Measurements from ENCODE around the gene STUB1. TPM values are rescaled to one million over a fixed set of nuclear protein-coding genes. Genes with fewer than 3 reads are reported as not detected.

The STUB1 gene
- total RNA-seq, 1 donor from 2014 or later, result 258 TPM

DNA sequence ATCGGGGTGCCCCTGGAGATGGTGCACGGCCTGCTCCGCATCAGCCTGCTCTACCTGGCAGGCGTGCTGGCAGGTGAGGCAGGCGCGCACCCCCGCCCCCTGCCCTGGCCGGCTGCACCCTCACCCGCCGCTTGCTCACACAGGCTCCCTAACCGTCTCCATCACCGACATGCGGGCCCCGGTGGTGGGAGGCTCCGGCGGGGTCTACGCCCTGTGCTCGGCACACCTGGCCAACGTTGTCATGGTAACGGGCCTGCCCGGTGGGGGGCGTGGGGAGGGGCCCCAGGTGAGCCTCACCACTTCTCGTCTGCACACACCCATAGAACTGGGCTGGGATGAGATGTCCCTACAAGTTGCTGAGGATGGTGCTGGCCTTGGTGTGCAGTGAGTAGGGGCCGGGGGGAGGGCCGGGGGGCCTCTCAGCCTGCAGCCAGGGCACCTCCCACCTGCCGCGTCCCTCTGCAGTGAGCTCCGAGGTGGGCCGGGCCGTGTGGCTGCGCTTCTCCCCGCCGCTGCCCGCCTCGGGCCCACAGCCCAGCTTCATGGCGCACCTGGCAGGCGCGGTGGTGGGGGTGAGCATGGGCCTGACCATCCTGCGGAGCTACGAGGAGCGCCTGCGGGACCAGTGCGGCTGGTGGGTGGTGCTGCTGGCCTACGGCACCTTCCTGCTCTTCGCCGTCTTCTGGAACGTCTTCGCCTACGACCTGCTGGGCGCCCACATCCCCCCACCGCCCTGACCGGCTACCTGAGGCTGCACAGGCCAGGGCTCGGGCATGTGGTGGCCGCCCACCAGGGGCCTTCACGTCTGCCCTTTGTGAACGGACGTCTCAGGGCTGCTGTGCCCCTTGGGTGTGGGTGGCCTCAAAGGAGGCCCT lies 2.7 kb upstream of the STUB1 start:
- H3K27me3 ChIP-seq, result no peaks in the 10 kb centered on the region
- intact Hi-C loops (cut with DNase I), result no loop called here
- H3K4me1 ChIP-seq, result peaks cover 14 to 25% of the 10 kb centered on the region in 2 donors
- H3K27ac ChIP-seq, result no peak overlapping the region
- no peaks in the 10 kb centered on the region for H3K9me3 ChIP-seq
- H3K36me3 ChIP-seq, result peaks cover 23 to 25% of the 10 kb centered on the region in 2 donors
- TF ChIP-seq, protein P1, sequence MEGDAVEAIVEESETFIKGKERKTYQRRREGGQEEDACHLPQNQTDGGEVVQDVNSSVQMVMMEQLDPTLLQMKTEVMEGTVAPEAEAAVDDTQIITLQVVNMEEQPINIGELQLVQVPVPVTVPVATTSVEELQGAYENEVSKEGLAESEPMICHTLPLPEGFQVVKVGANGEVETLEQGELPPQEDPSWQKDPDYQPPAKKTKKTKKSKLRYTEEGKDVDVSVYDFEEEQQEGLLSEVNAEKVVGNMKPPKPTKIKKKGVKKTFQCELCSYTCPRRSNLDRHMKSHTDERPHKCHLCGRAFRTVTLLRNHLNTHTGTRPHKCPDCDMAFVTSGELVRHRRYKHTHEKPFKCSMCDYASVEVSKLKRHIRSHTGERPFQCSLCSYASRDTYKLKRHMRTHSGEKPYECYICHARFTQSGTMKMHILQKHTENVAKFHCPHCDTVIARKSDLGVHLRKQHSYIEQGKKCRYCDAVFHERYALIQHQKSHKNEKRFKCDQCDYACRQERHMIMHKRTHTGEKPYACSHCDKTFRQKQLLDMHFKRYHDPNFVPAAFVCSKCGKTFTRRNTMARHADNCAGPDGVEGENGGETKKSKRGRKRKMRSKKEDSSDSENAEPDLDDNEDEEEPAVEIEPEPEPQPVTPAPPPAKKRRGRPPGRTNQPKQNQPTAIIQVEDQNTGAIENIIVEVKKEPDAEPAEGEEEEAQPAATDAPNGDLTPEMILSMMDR (IDR thresholded peaks at IDR 0.05), result no peak
- no peak for DNase-seq (ENCODE audit: low spot score in 2 of 2)
- H3K4me3 ChIP-seq, result no peak overlapping the region

DNA sequence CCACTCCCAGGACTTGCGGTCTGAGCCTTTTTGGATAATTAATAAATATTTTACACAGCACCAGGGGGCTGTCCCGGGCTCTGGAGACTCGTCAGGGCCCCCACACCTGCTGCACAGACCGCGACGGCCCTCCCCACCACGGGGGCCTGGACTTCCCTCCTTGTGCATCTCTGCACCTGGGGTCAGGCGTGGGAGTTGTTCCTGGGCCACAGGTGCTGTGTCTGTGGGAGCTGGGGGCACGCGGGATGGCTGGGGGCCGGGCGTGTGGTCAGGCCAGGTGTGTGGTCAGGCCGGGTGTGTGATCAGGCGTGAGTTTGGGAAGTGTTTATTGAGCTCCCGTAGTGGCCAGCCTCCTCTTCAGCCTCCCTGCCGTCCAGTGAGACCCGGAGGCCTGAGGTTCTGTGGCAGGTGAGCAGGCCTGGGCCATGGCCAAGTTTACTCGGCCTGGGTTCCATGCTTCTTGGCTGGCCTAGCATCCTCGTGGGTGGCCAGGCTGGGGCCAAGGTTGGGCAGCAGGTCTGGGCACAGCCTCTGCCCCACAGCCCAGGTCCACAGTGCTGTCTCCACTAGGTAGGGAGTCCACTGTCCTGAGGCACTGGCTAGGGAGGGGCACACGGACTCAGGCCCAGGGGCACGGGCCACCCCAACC lies 1.9 kb upstream of the STUB1 start:
- intact Hi-C loops (cut with DNase I), result no loop called here
- Histone ChIP-seq H3K4me1 (peaks cover 15 to 28% of the 10 kb centered on the region in 2 donors), H3K27ac (no peak overlapping the region), H3K4me3 (no peak overlapping the region), H3K27me3 (no peaks in the 10 kb centered on the region), H3K36me3 (peaks cover 18 to 20% of the 10 kb centered on the region in 2 donors), H3K9me3 (no peaks in the 10 kb centered on the region)
- TF ChIP-seq, protein P1 (IDR thresholded peaks at IDR 0.05), result no peak
- DNase-seq (ENCODE audit: low spot score in 2 of 2), result no peak

DNA sequence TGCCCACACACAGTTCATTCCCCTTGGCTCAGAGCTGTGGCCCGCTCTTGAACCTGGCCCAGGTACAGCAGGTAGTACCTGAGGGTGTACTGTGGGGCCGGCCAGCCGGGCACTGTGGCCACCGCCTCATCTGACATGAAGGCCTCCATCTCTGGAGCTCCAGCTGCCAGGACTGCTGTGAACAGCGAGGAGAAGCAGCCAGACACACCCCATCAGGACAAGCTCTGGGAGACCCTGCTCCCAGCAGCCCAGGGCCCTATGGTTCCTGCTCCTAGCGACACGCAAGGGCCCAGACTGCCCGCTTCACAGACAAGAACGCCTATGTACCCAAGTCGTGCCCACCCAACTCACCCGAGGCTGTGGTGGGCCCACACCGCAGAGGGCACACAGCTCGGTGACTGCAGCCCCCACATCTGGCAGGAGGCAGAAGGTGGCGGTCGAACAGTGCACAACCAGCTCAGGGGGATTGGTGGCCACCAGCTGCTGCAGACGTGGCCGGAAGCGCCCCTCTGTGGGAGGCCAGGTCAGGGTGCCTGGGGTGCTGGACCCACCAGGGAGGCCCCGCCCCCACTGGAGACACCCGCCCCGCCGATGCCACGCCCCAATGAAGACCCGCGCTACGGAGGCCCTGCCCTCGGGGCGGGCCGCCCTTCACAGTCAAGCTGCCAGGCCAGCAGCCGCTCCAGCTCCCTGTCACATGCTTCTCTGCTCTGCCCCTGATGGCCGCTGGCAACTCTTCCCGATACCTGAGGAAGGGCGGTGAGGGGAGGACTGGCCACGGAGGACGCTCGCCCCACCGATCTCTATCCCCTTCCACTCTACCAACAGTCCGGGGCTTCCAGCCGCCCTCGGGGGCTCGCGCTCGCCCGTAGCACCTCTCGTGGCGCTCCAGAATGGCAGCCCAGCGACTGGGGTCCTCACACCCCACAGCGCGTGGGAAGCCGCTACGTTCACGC lies 1.1 kb upstream of the STUB1 start:
- TF ChIP-seq, protein P1 (IDR thresholded peaks at IDR 0.05), result no peak
- Histone ChIP-seq H3K4me1 (peaks cover 20 to 32% of the 10 kb centered on the region in 2 donors), H3K36me3 (peaks cover 13 to 15% of the 10 kb centered on the region in 2 donors)

DNA sequence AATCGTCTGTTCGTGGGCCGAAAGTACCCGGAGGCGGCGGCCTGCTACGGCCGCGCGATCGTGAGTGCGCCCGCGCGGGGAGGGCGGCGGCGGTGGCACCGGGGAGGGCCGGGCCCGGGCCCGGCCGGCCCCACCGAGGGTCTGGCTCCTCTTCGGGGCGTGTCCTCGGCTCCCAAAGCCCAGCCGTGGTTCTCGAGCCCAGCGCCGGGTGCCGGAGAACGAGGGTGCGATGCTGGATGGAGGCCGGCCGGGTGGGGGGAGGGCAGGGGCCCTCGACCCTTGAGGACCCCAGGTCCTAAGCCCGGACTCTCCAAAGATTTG lies 375 bp downstream of the STUB1 start:
- DNase-seq (ENCODE audit: low spot score in 2 of 2), result no peak
- Histone ChIP-seq H3K27me3 (no peaks in the 10 kb centered on the region), H3K4me1 (peaks cover 20 to 40% of the 10 kb centered on the region in 2 donors), H3K4me3 (peak overlapping the region; percentile 89 to 90), H3K9me3 (no peaks in the 10 kb centered on the region), H3K27ac (peak overlapping the region; percentile 85 to 90), H3K36me3 (peaks cover 13 to 15% of the 10 kb centered on the region in 2 donors)
- intact Hi-C loops (cut with DNase I), result loop anchor here (2.0 kb wide), 1 partner anchor 44 kb away; the partner anchor contains the start of gene METTL26
- TF ChIP-seq, protein P1 (IDR thresholded peaks at IDR 0.05), result no peak

More for the DNA sequence above, 1.1 kb upstream of the STUB1 start:
- Histone ChIP-seq H3K27me3 (no peaks in the 10 kb centered on the region), H3K4me3 (peak overlapping the region; percentile 89 to 90), H3K9me3 (no peaks in the 10 kb centered on the region), H3K27ac (peak overlapping the region; percentile 85 to 90)
- DNase-seq (ENCODE audit: low spot score in 2 of 2), result peak in 1 of 2 donors; percentile 81
- intact Hi-C loops (cut with DNase I), result no loop called here
